ENCODE data around the gene AIPL1. TPM values are rescaled to one million over a fixed set of nuclear protein-coding genes. Genes with fewer than 3 reads are reported as not detected.

The AIPL1 gene
- total RNA-seq, 1 experiment from 2014 or later: not detected

GRCh38 chr17:6476810-6477179, 41.9 kb upstream of the AIPL1 start:
- Histone ChIP-seq H3K9me2 (replicated peaks; ENCODE audit: insufficient read depth, low read length) (no peaks in the 10 kb centered on the region), H2AFZ (ENCODE audit: low read length) (no peak overlapping the region), H3K36me3 (ENCODE audit: insufficient read depth, low read length) (no peaks in the 10 kb centered on the region), H3K4me3 (ENCODE audit: low read length) (no peak overlapping the region), H3K79me2 (ENCODE audit: low read length) (no peaks in the 10 kb centered on the region), H3K9ac (ENCODE audit: low read length) (no peak overlapping the region), H3K27ac (ENCODE audit: low read length) (no peak overlapping the region), H3K27me3 (ENCODE audit: low read length) (no peaks in the 10 kb centered on the region), H3K4me2 (ENCODE audit: low read depth, low read length, poor library complexity, severe bottlenecking) (no peak overlapping the region), H4K20me1 (ENCODE audit: insufficient read depth, low read depth, low read length) (no peaks in the 10 kb centered on the region), H3K9me3 (ENCODE audit: low read length) (no peaks in the 10 kb centered on the region), H3K4me1 (ENCODE audit: low read length) (no peaks in the 10 kb centered on the region)
- no peak for DNase-seq

- no peak overlapping the region for H3K9ac ChIP-seq (ENCODE audit: low read length)
- no peak overlapping the region for H3K27ac ChIP-seq (ENCODE audit: low read length)
- H3K4me2 ChIP-seq (ENCODE audit: low read depth, low read length, poor library complexity, severe bottlenecking): no peak overlapping the region
- H3K27me3 ChIP-seq (ENCODE audit: low read length): no peaks in the 10 kb centered on the region
- no peaks in the 10 kb centered on the region for H4K20me1 ChIP-seq (ENCODE audit: insufficient read depth, low read depth, low read length)
- H2AFZ ChIP-seq (ENCODE audit: low read length): no peak overlapping the region
- DNase-seq: no peak
- no peak overlapping the region for H3K4me3 ChIP-seq (ENCODE audit: low read length)
- H3K9me3 ChIP-seq (ENCODE audit: low read length): no peaks in the 10 kb centered on the region
- no peaks in the 10 kb centered on the region for H3K4me1 ChIP-seq (ENCODE audit: low read length)
- no peaks in the 10 kb centered on the region for H3K36me3 ChIP-seq (ENCODE audit: insufficient read depth, low read length)
- no peaks in the 10 kb centered on the region for H3K79me2 ChIP-seq (ENCODE audit: low read length)
- no peaks in the 10 kb centered on the region for H3K9me2 ChIP-seq (replicated peaks; ENCODE audit: insufficient read depth, low read length)
These were observed 41.3 kb upstream of the AIPL1 start for GRCh38 chr17:6476076-6476809.

- DNase-seq: no peak
- no peak overlapping the region for H3K4me2 ChIP-seq (ENCODE audit: low read depth, low read length, poor library complexity, severe bottlenecking)
These were observed 40.5 kb upstream of the AIPL1 start for GRCh38 chr17:6475411-6475810.

GRCh38 chr17:6474906-6475305, 40.0 kb upstream of the AIPL1 start:
- no peaks in the 10 kb centered on the region for H4K20me1 ChIP-seq (ENCODE audit: insufficient read depth, low read depth, low read length)
- H3K79me2 ChIP-seq (ENCODE audit: low read length): no peaks in the 10 kb centered on the region
- no peak overlapping the region for H3K4me2 ChIP-seq (ENCODE audit: low read depth, low read length, poor library complexity, severe bottlenecking)
- no peak for DNase-seq
- no peaks in the 10 kb centered on the region for H3K4me1 ChIP-seq (ENCODE audit: low read length)
- H3K27me3 ChIP-seq (ENCODE audit: low read length): no peaks in the 10 kb centered on the region
- no peaks in the 10 kb centered on the region for H3K36me3 ChIP-seq (ENCODE audit: insufficient read depth, low read length)
- H3K27ac ChIP-seq (ENCODE audit: low read length): no peak overlapping the region
- H2AFZ ChIP-seq (ENCODE audit: low read length): no peak overlapping the region
- H3K9me2 ChIP-seq (replicated peaks; ENCODE audit: insufficient read depth, low read length): no peaks in the 10 kb centered on the region
- no peak overlapping the region for H3K4me3 ChIP-seq (ENCODE audit: low read length)
- H3K9me3 ChIP-seq (ENCODE audit: low read length): no peaks in the 10 kb centered on the region
- no peak overlapping the region for H3K9ac ChIP-seq (ENCODE audit: low read length)

More at GRCh38 chr17:6475411-6475810, 40.5 kb upstream of the AIPL1 start:
- Histone ChIP-seq H4K20me1 (ENCODE audit: insufficient read depth, low read depth, low read length) (no peaks in the 10 kb centered on the region), H3K9ac (ENCODE audit: low read length) (no peak overlapping the region), H3K79me2 (ENCODE audit: low read length) (no peaks in the 10 kb centered on the region), H3K4me3 (ENCODE audit: low read length) (no peak overlapping the region), H3K36me3 (ENCODE audit: insufficient read depth, low read length) (no peaks in the 10 kb centered on the region), H3K27me3 (ENCODE audit: low read length) (no peaks in the 10 kb centered on the region), H3K9me3 (ENCODE audit: low read length) (no peaks in the 10 kb centered on the region), H3K27ac (ENCODE audit: low read length) (no peak overlapping the region), H3K9me2 (replicated peaks; ENCODE audit: insufficient read depth, low read length) (no peaks in the 10 kb centered on the region), H2AFZ (ENCODE audit: low read length) (no peak overlapping the region), H3K4me1 (ENCODE audit: low read length) (no peaks in the 10 kb centered on the region)

- Histone ChIP-seq H3K4me3 (ENCODE audit: low read length) (no peak overlapping the region), H2AFZ (ENCODE audit: low read length) (no peak overlapping the region), H3K4me2 (ENCODE audit: low read depth, low read length, poor library complexity, severe bottlenecking) (no peak overlapping the region), H3K4me1 (ENCODE audit: low read length) (no peaks in the 10 kb centered on the region), H4K20me1 (ENCODE audit: insufficient read depth, low read depth, low read length) (no peaks in the 10 kb centered on the region), H3K9me2 (replicated peaks; ENCODE audit: insufficient read depth, low read length) (no peaks in the 10 kb centered on the region), H3K27ac (ENCODE audit: low read length) (no peak overlapping the region), H3K9me3 (ENCODE audit: low read length) (no peaks in the 10 kb centered on the region), H3K27me3 (ENCODE audit: low read length) (no peaks in the 10 kb centered on the region), H3K9ac (ENCODE audit: low read length) (no peak overlapping the region), H3K36me3 (ENCODE audit: insufficient read depth, low read length) (no peaks in the 10 kb centered on the region), H3K79me2 (ENCODE audit: low read length) (no peaks in the 10 kb centered on the region)
- DNase-seq: no peak
These were observed 39.5 kb upstream of the AIPL1 start for GRCh38 chr17:6474376-6474775.

- H3K79me2 ChIP-seq (ENCODE audit: low read length): no peaks in the 10 kb centered on the region
These were observed 38.3 kb upstream of the AIPL1 start for GRCh38 chr17:6473128-6473767.

GRCh38 chr17:6472517-6472916, 37.6 kb upstream of the AIPL1 start:
- Histone ChIP-seq H2AFZ (ENCODE audit: low read length) (no peak overlapping the region), H3K4me2 (ENCODE audit: low read depth, low read length, poor library complexity, severe bottlenecking) (no peak overlapping the region), H3K27ac (ENCODE audit: low read length) (no peak overlapping the region), H3K4me1 (ENCODE audit: low read length) (no peaks in the 10 kb centered on the region), H3K9me2 (replicated peaks; ENCODE audit: insufficient read depth, low read length) (no peaks in the 10 kb centered on the region), H3K9me3 (ENCODE audit: low read length) (no peaks in the 10 kb centered on the region), H3K4me3 (ENCODE audit: low read length) (no peak overlapping the region), H3K79me2 (ENCODE audit: low read length) (no peaks in the 10 kb centered on the region), H3K36me3 (ENCODE audit: insufficient read depth, low read length) (no peaks in the 10 kb centered on the region), H3K27me3 (ENCODE audit: low read length) (no peaks in the 10 kb centered on the region), H3K9ac (ENCODE audit: low read length) (no peak overlapping the region), H4K20me1 (ENCODE audit: insufficient read depth, low read depth, low read length) (peaks cover 4% of the 10 kb centered on the region; the same call in 1 of the 2 replicates)
- no peak for DNase-seq

More at GRCh38 chr17:6473128-6473767, 38.3 kb upstream of the AIPL1 start:
- Histone ChIP-seq H3K4me1 (ENCODE audit: low read length) (no peaks in the 10 kb centered on the region), H2AFZ (ENCODE audit: low read length) (no peak overlapping the region), H3K9me3 (ENCODE audit: low read length) (no peaks in the 10 kb centered on the region), H3K9me2 (replicated peaks; ENCODE audit: insufficient read depth, low read length) (no peaks in the 10 kb centered on the region), H3K9ac (ENCODE audit: low read length) (no peak overlapping the region), H3K27me3 (ENCODE audit: low read length) (no peaks in the 10 kb centered on the region), H3K36me3 (ENCODE audit: insufficient read depth, low read length) (no peaks in the 10 kb centered on the region), H4K20me1 (ENCODE audit: insufficient read depth, low read depth, low read length) (no peaks in the 10 kb centered on the region; the same call in 1 of the 2 replicates), H3K27ac (ENCODE audit: low read length) (no peak overlapping the region), H3K4me3 (ENCODE audit: low read length) (no peak overlapping the region), H3K4me2 (ENCODE audit: low read depth, low read length, poor library complexity, severe bottlenecking) (no peak overlapping the region)
- peak; percentile 79 for DNase-seq

- Histone ChIP-seq H3K27me3 (ENCODE audit: low read length) (no peaks in the 10 kb centered on the region), H3K4me1 (ENCODE audit: low read length) (no peaks in the 10 kb centered on the region), H3K27ac (ENCODE audit: low read length) (no peak overlapping the region), H3K4me2 (ENCODE audit: low read depth, low read length, poor library complexity, severe bottlenecking) (no peak overlapping the region), H3K9ac (ENCODE audit: low read length) (no peak overlapping the region), H2AFZ (ENCODE audit: low read length) (no peak overlapping the region), H3K9me3 (ENCODE audit: low read length) (no peaks in the 10 kb centered on the region), H3K4me3 (ENCODE audit: low read length) (no peak overlapping the region), H4K20me1 (ENCODE audit: insufficient read depth, low read depth, low read length) (peaks cover 4% of the 10 kb centered on the region; the same call in 1 of the 2 replicates), H3K79me2 (ENCODE audit: low read length) (no peaks in the 10 kb centered on the region), H3K36me3 (ENCODE audit: insufficient read depth, low read length) (no peaks in the 10 kb centered on the region), H3K9me2 (replicated peaks; ENCODE audit: insufficient read depth, low read length) (no peaks in the 10 kb centered on the region)
- DNase-seq: no peak
These were observed 36.9 kb upstream of the AIPL1 start for GRCh38 chr17:6471531-6472465.
